Measurements from ENCODE around the gene NUP35.
A peak's percentile ranks its signal among the peaks of the same experiment; 100 is the strongest.

Gene NUP35, protein sequence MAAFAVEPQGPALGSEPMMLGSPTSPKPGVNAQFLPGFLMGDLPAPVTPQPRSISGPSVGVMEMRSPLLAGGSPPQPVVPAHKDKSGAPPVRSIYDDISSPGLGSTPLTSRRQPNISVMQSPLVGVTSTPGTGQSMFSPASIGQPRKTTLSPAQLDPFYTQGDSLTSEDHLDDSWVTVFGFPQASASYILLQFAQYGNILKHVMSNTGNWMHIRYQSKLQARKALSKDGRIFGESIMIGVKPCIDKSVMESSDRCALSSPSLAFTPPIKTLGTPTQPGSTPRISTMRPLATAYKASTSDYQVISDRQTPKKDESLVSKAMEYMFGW

DNA sequence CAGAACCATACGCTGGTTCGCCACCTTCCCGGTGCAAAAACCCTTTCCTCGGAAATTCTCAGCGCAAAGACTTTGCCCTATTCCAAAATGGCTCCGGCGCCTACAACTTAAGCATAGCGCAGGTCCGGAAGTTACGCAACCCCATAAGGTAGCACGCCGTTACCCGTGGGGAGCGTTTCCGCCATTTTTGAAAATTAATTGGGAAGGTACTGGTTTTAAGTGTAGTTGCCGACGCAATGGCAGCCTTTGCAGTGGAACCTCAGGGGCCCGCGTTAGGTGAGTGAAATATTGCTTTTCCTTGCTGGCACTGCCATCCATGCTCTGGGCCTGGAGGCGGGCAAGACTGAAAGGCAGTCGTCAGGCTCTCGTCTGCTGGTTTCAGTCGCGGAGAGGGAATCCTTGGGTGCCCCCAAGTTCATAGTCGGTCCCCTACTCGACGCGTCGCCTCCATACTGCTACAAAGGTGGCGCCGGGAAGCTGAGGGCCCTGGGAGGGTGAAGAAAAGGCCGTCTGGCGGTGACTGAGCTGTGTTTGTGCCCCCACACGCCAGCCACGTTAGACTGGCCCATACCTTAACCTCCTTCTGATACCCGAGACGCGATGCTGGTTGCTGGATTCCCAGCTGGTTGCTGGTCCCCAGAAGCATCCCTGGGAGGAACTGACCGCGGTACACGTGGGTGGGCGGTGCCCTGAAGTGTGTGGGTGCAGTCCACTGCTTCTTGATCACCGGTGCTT lies at the start of gene NUP35:
NUP35 (plus strand) TSS at position 222 of the 735 bp plus-strand sequence; CDS start at position 237, 15 bp downstream.
- DNase-seq (ENCODE audit: low read depth): peak; percentile 80

DNA sequence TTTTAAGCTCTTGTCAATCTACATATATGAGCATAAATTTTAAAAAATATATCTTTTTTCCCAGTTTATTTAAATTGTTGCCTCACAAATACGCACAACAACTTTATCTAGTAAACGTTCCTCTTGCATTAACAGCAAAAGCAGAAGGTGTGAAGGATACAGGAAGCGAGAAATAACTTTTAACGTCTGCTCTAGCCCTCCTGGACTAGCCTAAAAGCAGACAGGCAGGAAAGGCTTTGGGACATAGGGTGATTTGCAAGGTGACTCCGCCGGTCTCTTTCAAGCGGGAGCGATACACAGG lies 46.1 kb upstream of the NUP35 start:
- DNase-seq (ENCODE audit: low read depth): peak; percentile 2

DNA sequence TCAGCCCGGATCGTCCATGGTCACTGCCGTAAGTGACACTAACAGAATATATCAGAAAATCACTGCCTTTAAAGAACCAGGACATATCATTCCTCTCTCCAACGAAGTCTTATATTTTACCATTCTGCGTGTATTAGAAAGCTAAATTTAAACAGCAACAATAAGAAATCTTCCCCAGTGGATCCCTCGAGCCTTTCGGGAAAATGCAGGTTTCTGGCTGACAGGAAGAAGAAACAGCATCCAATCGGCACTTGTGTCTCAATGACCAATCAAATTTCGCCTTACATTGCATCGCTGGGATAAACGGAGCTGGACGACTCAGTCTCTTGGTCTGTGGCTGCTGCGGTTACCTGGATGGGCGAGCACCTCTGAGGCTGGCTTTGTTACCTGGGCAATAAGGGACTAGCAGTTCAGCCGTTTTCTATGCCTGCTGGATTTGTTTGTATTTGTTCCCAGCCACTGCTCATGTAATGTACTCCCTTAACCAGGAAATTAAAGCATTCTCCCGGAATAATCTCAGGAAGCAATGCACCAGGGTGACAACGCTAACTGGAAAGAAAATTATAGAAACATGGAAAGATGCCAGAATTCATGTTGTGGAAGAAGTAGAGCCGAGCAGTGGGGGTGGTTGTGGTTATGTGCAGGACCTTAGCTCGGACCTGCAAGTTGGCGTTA lies 45.6 kb upstream of the NUP35 start, which contains the start of gene DUSP19:
DUSP19 (plus strand) TSS at position 284 of the 675 bp plus-strand sequence; CDS start at position 471, 187 bp downstream.
- peak; percentile 90 for DNase-seq (ENCODE audit: low read depth)

DNA sequence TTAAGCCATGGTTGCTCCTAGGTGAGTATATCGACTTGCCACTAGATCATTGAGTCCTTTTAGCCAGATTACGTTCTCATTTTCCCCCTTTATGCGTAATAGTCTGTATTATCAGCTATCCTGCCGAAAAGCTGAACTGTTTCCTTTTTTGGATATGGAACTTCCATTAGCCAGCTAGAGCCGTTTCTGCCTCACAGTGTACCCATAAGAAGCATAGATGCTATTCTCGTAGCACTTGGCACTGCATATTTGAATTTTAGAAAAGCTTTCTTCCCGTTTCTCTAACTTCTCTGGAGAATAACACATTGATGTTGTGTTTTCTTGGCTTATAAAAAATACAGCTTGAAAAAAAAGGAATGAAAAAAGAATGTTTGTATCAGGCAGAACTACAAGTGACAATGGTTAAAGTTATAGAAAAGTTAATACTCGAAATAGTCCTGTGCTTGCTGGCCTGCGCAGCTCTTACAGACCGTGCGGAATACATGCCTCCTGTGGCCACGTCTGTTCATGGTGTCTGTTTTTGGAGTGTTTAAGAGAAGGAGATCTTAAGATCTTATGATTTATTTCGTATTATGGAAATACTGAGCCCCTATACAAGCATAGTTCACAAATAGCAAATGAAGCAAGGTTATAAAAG lies 45.0 kb upstream of the NUP35 start:
- DNase-seq (ENCODE audit: low read depth): no peak

DNA sequence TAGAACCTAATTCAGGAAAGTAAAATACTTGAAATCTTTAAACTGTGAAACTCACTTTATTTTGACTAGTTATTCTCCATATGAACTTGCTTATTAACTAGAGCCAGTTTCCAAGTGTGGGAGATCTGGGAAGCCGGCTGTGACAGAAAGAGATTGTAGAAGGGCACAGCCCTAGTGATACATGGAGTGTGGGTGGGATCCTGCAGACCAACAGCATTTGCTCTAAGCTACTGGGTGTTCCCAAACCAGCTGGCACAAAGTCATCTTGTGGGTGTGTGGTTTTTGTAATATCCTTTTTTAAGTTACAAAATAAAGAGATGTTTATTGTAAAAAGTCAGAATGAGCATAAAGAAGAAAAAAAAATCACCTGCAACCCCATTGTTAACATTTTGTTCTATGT lies 42.3 kb upstream of the NUP35 start:
- DNase-seq (ENCODE audit: low read depth): no peak

DNA sequence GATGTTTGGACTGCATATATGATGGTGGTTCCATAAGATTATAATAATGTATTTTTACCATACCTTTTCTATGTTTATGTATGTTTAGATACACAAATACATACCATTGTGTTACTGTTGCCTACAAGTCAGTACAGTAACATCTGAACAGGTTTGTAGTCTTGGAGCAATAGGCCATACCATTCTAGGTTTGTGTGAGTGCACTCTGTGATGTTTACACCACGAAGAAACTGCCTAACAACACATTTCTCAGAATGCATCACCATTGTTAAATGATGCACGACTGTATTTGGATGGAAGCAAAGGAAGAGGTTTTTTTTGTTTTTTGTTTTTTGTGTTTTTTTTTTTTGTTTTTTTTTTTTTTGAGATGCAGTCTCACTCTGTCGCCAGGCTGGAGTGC lies 36.2 kb upstream of the NUP35 start:
- no peak for DNase-seq (ENCODE audit: low read depth)

DNA sequence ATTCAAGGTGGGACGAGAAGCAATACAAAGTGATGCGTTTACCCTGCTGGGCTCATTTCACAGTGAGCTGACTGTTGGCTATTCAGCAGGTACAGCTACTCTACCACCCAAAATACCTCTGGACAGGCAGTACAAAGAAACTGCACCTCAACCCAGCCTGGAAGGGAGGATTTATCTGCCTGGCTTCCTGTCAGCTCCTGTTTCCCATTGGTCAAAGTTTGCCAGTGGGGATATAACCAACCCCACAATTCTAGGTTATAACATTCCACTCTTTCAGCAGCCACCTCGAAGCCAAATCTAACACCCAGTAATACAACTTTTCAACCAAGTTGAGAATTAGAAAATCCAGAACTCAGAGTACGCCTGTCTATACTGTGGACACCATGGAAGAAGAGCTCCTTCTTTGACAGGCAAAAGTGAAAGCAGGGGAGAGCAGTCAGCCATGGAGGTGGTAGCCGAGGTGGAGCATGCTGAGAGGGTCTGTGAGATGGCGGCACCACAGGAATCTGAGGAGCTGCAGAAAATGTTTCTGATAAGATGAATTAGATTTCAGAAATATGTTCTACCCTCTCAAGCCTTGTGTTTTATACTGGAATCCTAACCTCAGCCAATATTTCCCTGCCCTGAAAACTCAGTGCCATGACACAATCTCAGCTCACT lies 34.9 kb upstream of the NUP35 start:
- no peak for DNase-seq (ENCODE audit: low read depth)

DNA sequence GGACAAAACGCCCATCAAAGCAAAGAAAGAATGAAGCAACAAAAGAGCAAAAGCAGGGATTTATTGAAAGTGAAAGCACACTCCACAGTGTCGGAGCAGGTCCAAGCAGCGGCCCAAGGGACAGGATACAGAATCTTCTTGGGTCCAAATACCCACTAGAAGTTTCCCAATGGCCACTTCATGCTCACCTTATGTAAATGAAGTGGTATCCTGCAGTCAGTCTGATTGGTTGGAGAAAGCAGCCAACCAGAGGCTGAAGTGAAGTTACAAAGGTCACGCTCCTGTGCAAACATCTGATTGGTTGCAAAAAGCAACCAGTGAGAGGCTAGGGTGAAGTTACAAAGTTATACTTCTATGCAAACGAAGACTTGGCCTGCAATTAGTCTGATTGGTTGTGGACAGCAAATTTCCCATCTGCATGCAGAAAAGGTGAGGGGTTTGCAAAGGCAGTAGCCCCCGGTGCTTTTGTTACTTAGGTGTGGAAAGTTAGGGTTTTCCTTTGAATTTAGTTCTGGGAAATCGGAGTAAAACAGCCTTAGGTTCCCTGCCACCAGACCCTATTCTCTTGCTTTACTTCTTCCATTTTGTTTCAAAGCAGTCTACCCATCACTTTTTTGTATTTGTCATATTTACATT lies 32.8 kb upstream of the NUP35 start:
- no peak for DNase-seq (ENCODE audit: low read depth)

DNA sequence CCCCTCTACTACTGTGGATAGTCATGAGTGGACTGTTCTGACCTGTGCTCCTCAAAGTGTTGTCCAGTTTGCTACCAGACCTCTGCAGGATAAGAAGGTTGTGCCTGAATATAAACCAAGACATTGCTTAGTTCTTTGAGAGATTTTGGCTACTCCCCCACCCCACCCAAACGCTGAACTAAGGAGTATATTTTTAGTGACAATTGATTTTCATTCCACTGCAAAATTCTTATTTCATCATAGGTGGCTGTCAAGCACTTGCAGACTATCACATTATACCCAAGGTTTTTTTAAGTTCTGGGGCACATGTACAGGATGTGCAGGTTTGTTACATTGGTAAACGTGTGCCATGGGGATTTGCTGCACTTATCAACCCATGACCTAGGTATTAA lies 32.3 kb upstream of the NUP35 start:
- DNase-seq (ENCODE audit: low read depth): no peak

DNA sequence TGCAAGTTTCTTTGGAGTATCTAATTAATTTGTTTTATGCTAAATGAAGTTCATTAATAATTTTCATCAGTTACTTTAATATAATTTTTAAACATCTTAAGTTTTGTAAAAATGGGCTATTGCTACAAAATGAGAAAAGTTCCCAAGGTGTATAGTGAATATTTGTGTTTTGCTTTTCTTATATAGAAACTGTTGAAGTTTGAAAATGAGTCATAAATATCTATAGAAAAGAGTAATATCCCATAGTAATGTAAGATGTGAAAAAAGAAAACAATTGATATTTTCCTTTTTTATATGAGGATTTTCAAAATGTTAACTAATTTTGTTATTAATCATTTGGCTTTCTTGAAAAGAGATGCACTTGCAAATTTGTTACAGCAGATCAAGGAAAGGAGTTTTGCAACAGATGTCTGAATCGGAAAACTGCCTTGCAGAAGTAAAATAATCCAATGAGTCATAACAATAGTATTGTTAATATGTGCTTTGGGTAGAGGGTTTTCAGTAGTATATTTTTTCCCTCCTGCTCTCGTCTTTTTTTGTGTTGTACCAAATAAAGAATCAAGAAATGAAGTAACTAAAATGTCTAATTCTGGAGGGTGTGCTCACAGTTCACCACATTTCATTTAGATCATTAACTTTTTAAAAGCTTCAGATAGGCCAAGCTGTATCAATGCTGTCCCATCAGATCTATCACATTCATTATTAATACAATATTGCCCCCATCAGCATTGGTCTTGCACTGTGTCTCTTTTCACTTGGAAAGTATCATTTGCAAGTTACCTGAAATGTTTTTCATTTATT lies 30.2 kb upstream of the NUP35 start:
- peak; percentile 24 for DNase-seq (ENCODE audit: low read depth)

DNA sequence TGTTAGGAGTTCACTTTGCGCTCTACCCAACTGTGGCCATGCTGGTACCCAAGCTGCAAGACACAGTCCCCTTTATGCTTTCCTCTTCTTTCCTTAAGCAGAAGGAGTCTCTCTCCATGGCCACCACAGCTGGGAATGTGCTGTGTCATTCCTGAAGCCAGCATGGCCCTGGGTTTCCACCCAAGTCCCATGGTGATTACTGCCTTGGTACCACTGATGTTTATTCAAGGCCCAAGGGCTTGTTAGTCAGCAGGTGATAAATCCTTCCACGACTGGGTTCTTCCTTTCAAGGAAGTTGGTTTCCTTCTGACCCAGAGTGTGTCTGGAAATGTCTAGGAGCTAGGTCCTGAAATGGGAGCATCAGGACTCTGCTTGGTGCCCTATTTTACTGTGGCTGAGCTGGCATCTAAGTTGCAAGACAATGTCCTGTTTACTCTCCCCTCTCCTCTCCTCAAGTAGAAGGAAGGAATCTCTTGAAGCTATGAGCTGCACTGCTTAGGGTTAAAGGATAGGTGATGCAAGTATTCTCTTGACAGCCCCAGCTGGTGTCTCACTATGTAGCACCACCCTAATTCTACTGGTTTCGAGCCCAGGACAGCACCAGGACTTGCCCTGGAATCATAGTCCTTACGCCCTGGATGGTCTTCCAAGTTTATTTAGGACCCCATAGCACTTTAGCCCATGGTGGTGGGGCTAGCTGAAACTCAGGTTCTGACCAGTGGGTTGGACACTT lies 18.7 kb upstream of the NUP35 start:
- DNase-seq (ENCODE audit: low read depth): no peak

DNA sequence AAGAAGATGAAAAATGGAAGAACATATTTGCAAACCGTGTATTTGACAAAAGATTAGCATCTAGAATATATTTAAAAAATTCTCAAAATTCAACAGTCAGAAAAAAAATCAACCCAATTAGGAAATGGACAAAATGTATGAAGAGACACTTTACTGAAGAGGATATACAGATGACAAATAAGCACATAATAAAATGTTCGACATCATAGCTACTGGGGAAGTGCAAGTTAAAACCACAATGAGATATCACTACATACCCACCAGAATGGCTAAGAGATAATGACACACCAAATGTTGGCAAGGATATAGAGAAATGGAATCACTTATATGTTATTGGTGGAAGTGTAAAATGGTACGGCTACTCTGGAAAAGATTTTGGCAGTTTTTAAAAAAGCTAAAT lies 11.7 kb upstream of the NUP35 start:
- no peak for DNase-seq (ENCODE audit: low read depth)

DNA sequence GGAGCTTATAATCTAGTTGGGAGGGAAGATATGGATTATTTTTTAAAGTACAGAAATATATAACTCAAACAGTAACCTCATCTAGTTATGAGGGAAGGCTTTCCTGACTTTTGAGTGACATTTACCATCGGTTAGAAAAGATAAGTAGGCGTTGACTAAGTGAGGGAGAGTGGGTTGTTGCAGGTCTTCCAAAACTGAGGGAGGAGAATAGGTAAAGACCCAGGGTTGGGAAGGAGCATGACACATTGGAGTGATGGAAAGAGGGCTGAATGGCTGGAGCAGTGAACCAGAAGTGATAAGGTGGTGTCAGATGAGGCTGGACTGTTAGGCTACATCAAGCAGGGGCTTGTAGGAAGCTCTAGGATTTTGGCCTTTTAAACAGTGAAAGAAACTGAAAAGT lies 10.6 kb upstream of the NUP35 start:
- DNase-seq (ENCODE audit: low read depth): no peak

DNA sequence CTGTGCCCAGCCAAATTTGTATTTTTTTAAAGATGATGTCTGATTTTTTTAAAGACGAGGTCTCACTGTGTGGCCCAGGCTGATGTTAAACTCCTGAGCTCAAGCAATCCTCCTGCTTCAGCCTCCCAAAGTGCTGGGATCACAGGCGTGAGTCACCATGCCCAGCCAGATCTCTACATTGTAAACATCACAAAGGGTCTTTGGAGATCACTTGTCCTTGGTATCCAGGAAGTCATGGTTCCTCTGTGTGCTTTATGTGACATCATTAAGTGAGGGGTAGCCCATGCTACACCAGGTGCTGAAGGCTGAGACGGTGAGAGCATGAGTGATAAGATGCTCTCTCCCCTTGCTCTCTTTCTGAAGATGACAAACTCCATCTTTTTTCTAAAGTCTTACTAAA lies 7.0 kb upstream of the NUP35 start:
- no peak for DNase-seq (ENCODE audit: low read depth)

DNA sequence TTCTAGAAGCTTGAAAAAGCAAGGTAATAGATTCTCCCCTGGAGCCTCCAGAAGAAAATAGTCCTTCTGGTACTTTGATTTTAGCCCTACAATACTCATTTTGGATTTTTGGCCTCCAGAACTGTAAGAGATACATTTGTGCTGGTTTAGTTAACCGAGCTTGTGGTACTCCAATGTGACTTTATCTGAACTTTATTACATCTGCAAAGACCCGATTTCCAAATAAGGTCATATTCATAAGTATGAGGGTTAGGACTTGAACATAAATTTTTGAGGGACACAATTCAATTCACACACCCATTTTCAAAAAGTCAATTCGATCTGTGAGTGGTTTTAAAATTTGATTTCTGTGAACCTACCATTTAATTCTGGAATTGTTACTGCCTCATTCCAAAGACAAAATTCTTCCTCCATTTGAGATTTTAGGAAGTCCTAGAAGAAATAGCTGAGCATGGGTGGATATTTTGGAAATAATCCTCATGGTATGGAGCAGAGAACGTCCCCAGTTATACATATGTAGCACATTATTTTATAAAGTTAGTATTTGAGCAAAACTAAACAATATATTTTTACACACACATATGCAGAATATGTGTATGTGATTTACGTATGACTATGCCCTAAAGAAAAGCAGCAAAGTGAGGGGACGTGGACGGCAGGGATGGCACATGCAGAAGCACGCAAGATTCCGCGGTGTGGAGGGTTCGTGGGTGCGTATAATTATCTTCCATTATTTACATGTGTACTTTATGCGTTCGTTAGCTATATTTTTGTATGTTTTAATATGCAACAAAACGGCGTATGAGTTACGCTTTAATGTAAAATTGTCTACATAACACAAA lies 905 bp upstream of the NUP35 start:
- DNase-seq (ENCODE audit: low read depth): no peak

DNA sequence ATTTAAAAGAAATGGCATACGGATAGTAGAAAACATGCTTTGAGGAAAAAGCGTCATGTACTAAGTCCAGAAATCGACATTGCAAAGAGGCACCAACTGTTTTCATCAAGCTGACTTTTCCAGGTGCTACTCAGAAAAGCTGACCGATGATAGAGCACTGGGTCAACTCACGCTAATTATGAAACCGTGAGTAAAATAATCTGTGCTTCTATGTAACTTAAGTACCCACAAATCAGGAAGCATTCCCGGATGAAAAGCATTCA lies 353 bp upstream of the NUP35 start:
- no peak for DNase-seq (ENCODE audit: low read depth)

DNA sequence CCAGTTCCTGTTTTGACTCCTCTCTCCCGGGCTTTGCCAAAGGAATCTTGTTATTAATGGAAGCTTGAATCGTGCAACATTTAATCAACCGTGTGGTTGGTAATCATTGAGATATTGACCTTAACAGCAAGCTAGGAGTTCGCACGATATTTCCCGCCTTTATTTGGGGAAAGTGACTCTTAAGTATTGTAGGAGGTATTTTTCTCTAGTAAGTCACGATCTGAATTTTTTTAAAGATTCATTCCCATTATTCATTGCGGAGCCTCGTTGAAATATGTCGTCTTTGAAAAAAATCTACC lies 663 bp downstream of the NUP35 start:
- no peak for DNase-seq (ENCODE audit: low read depth)

DNA sequence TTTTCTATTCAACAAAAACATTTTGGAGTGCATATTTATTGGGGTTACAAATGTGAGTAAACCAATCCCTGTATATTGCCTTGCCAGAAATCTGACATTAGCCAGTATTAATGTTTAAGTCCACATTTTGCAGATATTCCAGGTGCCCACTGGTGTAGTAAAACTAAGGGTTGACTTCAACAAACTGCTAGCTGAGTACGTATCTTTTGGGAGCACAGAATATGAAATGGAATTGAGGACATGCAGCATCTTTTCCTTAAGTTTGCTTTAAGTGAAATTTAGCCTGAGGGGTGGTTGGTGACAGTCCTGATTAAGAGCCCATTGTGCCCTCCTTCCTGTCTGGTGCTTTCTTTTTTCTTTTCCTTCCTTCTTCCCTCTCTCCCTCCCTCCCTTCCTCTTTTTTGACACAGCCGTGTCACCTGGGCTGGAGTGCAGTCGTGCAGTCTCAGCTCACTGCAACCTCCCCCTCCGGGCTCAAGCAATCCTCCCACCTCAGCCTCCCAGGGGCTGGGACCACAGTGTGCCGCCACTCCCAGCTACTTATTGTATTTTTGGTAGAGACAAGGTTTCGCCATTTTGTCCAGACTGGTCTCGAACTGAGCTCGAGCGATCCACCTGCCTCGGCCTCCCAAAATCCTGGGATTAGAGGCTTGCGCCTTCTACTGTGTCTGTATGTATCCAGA lies 1.6 kb downstream of the NUP35 start:
- DNase-seq (ENCODE audit: low read depth): no peak

DNA sequence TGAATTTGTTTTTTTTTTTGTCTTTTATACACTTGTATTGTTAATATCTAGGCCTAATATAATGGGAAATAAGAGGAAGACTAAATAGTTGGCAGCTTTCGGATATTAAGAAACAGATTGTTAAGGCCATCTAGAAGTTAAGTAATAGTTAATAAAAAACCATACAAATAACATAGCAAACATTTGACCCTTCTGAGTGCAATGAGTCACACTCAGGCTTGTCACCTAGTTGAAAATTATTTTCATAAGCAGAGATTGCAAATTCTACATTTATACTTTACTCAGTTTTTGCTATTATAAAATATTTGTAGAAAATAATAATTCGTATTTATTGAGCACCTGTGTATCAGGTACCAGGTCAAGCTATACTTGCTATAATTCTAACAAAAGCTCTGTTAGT lies 2.4 kb downstream of the NUP35 start:
- no peak for DNase-seq (ENCODE audit: low read depth)
